HuH-7.5 (cell line): Measurements from ENCODE around the gene C4orf36.

ENCODE experiments used
- DNase-seq: peaks from one replicate; pipeline ENCODE4 v3.0.0; 2011; ENCODE audit warnings: low spot score

The C4orf36 gene

GRCh38 chr4:86855572-86855971, 36.6 kb downstream of the C4orf36 start:
- no peak for DNase-seq

- DNase-seq, result no peak
Measured at GRCh38 chr4:86853209-86853608, 39.0 kb downstream of the C4orf36 start.

- DNase-seq, result no peak
Measured at GRCh38 chr4:86848732-86849619, 43.2 kb downstream of the C4orf36 start, which contains the start of gene SLC10A6. Gene SLC10A6, minus strand, starts transcription at chr4:86849384. Its CDS starts 269 bp downstream, at chr4:86849115.

GRCh38 chr4:86848136-86848535, 44.1 kb downstream of the C4orf36 start:
- DNase-seq, result no peak

- no peak for DNase-seq
Measured at GRCh38 chr4:86847571-86847970, 44.7 kb downstream of the C4orf36 start.

- DNase-seq, result no peak
Measured at GRCh38 chr4:86846921-86847320, 45.3 kb downstream of the C4orf36 start.

- no peak for DNase-seq
Measured at GRCh38 chr4:86845593-86845992, 46.6 kb downstream of the C4orf36 start.

GRCh38 chr4:86841309-86841708, 50.9 kb downstream of the C4orf36 start:
- no peak for DNase-seq

- no peak for DNase-seq
Measured at GRCh38 chr4:86840858-86841257, 51.4 kb downstream of the C4orf36 start.

- no peak for DNase-seq
Measured at GRCh38 chr4:86837691-86838503, 54.3 kb downstream of the C4orf36 start.

GRCh38 chr4:86835677-86836076, 56.5 kb downstream of the C4orf36 start:
- DNase-seq, result no peak

- DNase-seq, result no peak
Measured at GRCh38 chr4:86834901-86835300, 57.3 kb downstream of the C4orf36 start.

- no peak for DNase-seq
Measured at GRCh38 chr4:86833615-86834014, 58.6 kb downstream of the C4orf36 start.

- DNase-seq, result no peak
Measured at GRCh38 chr4:86831262-86832130, 60.7 kb downstream of the C4orf36 start.
